ENCODE results near the gene TNFSF15. TPM values are rescaled to one million over a fixed set of nuclear protein-coding genes. Genes with fewer than 3 reads are reported as not detected.

Gene TNFSF15
- total RNA-seq, 1 donor from 2014 or later, result 1.3 TPM

DNA sequence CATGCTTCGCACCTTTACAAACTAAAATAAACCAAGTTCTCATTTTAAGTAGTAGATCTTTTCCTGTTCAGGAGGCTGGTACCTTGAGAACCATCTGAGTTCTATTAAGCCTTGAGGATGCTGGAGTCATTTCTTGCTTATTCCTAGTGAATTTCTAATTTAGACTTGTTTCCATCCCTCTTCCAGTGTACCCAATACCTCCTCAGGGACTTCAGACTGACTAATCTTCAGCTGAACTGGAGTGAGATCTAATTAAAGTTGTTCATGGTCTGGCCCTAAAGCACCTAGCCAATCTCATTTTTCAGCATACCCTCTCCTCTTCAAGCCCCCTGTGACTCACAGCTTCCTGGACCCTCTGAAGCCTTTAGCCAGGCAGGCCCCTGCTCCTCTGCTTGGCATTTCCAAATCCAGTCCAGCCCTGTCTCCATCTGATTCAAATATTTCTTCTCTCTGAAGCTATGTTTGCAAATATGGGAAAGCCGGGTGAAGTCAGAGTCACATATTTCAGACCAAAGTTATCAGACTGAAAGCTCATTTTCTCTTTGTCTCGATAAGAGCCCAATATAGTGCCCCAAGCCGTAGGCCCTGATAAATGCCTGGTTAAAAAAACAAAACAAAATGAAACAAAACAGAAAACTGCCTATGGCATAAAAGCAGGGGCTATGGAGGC is 19.4 kb upstream of the TNFSF15 start:
- no peak for DNase-seq (ENCODE audit: low read depth)

DNA sequence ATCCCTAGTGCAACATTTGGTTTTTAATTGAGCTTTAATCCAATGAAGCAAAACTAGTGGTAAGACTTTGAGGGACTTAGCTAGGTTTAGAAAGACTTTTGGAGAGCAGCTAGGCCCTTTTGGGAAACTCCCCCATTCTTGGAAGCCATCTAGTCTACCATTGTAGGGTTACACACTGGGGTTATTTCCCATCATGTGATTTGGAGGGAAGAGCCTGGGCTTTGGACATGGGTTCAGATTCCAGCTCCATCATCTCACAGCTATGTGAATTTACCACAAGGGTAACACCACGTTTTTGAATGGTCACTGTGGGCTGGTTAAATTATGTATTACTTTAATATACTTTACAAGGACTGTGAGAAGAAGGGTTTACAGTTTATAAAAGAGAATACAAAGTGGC is 18.3 kb upstream of the TNFSF15 start:
- DNase-seq (ENCODE audit: low read depth), result peak; percentile 61

DNA sequence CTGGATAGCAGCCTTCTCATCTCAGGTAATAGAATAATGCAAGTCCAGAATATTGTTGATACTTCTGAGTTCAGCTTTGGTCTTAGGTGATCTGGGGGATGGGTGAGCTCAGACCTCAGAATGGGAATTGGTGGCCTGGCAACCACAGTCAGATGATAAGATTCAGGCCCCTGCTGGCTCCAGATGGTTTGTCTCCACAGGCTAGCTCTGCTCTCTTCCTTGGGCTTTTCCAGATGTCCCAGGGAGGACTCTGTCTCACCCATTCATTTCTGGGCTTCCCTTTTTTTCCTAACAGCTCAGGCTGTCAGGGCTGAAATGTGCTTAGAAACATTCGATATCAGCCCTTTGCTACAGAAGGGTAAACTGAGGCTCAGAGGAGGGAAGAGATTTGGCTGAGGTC is 17.6 kb upstream of the TNFSF15 start:
- no peak for DNase-seq (ENCODE audit: low read depth)

DNA sequence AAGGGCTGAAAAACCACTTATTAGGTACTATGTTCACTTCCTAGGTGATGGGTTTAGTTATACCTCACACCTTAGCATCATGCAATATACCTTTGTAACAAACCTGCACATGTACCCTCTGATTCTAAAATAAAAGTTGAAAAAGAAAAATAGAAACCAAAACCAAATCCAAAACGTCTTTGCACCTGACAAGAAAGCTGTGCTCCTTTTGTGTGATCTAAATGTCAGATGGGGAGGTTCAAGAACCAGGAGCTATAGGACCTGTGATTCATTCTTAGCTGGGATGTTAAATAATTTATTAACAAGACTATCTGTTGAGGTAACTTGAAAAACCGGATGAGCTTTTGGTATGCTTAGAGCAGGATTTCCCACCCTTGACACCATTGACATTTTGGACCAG is 16.9 kb upstream of the TNFSF15 start:
- DNase-seq (ENCODE audit: low read depth), result no peak

DNA sequence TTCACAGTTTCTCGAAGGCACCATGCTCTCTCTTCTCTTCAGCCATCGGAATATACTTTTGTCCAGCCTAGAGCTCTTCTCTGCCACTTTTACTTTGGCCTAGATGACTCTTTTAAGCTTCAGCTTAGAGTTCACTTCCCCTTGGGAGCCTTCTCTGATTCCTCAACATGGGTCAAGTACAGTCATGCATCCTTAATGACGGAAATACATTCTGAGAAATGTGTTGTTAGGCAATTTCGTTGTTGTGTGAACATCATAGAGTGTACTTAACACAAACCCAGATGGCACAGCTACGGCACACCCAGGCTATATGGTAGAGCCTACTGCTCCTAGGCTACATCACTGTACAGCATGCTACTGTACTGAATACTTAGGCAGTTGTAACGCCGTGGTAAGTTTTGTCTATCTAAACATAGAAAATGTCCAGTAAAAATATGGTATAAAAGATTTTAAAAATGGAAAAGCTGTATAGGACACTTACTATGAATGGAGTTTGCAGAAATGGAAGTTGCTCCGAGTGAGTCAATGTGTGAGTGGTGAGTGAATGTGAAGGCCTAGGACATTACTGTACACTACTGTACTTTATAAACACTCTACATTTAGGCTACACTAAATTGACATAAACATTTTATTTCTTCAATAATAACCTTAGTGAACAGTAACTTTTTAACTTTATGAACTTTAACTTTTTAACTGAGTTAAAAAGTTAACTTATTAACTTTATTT is 15.1 kb upstream of the TNFSF15 start:
- DNase-seq (ENCODE audit: low read depth), result peak; percentile 63

DNA sequence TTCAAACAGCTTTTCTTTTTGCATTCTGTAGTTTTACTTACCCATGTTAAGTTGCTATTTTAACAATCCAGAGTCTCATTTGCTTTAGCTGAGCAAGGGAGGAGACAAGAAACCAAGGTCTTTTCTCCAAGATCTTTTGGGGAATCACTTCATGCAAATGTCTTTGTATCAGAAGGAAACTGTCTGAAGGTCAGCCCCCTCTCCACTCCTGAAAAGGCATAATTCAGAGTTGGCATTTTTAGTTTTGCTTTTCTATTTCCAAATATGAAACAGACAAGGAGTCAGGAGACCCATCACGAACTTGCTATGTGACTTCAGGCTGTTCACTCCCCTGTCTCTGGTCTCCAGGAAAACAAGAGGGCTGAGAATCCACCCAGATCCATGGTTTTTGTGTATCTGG is 12.3 kb upstream of the TNFSF15 start:
- no peak for DNase-seq (ENCODE audit: low read depth)

DNA sequence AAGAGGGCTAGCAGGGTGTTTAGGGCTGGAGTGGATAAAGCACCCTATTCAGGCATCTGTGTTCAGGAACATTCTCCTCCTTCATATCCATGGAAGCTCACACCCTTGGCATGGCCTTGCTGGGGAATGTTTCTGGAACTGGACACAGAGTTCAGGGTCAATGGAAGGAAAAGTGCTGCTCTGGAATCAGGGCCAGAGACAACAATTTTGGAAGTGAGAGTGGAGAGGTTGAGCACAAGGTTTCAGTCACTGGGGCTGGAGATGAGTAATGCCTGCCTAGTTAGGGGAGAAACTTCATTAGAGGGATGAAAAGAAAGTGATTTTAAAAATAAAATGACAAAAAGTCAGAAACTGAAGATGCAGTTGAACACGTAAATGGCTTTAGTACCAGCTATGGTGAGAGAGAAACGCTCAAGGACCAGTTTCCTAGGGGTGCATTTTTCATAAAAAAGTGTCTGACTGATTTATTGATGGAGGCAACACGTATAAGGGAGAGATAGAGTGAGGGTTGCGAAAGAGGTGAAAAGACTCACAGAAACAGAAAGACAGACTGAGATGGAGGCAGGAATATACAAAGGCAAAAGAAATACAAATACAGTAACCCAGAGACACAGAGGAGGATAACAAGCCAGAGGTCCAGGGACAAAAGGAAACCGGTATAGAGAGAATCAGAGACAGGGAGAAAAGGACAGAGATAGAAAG is 8.0 kb upstream of the TNFSF15 start:
- no peak for DNase-seq (ENCODE audit: low read depth)

DNA sequence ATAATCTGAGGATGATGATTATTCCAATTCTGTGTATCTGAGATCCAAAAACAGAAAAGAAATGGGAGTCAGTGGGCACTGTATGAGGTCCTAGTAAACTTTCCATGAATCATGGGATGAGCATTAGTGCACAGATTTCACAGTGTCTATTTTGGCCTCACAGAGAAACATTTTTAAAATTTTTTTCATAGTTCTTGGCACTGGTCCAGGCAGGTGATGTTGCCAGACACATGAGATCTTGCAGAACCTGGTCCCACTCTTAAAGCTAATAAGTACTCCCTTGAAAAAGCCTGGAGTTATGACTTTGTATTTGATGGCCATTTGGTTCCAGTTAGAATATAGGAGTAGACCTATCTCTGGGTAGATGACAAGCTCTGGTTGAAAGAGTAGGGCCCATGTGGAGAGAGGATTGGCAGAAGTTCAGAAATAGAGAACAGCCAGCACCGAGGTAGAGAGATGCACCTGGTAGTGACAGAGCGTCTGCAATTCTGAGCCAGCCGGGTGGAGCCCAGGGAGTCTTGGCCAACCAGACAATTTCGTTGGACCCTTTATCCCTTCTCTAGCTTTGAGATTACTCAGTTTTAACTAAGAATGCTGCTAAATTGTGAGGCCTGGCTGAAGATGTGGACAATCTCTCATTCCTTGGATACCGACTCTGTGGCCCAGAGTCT is 6.3 kb upstream of the TNFSF15 start:
- no peak for DNase-seq (ENCODE audit: low read depth)

DNA sequence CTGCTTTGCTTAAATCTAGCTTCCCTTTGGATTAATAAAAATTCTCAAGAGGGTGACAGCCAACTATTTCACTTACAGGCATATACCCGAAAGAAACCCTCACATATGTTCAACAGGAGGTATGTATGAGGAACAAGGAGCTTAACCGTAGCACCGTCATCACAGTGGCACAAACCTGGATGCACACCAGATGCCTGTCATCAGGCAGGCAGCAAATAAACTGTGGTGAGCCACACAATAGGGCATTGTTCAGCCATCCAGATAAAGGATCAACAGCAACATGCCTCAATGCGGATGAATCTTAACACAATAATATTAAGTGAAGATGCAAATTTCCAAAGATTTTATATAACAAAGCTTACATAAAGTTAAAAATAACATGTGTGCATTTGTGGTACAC is 5.5 kb upstream of the TNFSF15 start:
- DNase-seq (ENCODE audit: low read depth), result peak; percentile 62

DNA sequence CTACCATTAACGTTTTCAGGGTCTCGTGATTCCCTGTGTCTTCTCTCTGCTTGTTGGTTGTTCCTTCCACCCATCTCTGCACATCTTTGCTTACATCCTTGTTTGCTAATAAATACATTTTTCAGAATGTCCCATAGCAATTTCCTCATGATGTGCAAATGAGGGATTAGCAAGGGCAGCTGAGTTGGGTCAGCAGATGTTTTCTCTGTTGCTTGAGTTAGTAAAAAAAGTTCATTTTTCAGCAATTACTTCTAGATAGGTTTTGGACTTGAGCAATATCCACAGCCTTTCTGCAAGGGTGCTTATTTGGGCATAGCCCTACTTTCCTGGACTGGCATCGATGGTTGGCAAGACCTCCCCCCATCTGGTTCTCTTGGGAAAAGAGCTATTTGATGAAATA is 4.8 kb upstream of the TNFSF15 start:
- DNase-seq (ENCODE audit: low read depth), result no peak

DNA sequence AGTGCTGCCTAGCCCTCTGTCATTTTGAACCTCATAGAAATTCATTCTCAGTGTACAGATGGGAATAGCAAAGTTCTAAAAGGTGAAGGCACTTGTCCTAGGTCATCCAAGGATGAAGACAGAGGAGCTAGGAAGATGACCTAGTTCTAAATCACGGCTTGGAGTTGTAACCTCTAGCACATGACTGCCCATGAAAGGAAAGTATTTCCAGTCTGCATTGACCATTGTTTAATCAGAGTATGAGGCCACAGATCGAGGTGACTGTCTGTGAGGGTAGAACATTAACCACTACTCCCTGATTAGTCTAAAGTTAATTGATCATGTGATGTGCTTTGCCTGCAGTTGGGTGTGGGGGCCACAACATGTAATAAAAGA is 674 bp upstream of the TNFSF15 start:
- peak; percentile 79 for DNase-seq (ENCODE audit: low read depth)

DNA sequence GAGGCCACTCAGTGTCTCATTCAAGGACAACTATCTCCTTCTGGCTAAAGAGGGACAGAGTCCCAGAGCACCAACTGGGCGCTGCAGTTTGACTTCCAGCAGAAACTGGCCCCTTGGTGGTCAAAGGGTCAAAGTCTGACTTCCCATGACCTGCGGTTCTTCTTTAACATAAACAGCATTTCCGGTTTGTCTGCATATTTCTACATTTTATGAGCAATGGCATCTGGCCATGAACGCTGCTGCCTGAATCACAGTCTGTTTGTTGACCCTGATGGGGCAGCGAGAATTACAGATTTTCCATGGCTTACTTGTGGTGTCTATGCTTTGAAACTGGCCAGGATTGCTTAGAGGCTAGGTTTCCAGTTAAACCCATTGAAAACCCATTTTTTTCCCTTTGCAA is 1.3 kb downstream of the TNFSF15 start:
- peak; percentile 70 for DNase-seq (ENCODE audit: low read depth)

DNA sequence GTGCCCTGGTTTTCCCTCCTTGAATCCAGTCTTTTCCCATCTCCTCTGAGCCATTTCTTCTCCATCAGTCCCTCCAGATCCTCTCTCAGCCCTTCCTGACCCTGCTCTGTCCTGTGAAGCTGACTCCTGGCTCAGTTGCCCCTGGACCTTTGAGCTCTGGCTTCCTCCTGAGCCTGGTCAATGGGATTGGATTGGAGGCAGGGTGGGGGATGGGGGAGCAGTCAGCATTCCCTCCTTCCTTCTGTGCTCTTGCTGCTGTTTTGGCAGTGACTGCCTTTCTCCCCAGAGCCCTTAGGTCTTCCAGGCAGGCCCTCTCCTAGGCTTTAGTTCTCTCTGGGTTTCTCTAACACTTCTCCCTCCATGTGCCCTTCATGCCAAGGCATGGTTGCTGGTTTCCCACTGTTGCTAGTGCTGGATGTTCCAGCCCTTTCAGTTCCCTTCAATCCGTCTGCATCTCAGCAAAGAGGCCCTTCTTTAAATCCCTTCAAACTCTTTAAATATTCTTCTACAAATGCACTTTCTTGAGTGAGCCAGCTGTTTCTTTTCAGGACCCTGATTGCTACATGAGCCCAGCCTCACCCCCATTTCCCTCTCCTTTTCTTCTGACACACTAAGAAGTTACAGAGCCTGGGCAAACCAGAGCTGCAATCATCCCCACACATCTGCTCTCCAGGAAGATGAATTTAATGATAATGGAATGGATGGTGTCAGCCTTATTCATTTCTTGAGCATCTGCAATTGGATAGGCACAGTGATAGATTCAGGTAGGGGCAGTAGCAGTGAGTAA is 2.2 kb downstream of the TNFSF15 start:
- no peak for DNase-seq (ENCODE audit: low read depth)

DNA sequence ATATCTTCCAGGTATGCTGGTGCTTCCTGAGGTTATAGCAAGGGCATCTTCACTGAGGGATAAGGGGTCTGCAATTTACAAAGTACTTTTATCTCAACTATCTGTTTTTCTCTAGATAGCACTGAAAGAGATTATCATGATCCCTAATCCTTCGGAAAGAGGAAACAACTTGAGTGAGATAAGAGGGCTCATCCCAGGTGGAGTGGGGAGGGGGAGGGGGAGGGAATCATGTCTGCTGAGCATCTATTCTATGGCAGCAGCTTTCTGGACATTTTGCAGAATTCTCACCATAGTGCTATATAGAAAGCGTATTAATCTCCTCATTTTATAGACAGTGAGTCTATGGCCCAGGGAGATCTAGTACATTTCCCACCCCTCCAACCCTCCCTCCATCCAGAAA is 5.9 kb downstream of the TNFSF15 start:
- DNase-seq (ENCODE audit: low read depth), result no peak

DNA sequence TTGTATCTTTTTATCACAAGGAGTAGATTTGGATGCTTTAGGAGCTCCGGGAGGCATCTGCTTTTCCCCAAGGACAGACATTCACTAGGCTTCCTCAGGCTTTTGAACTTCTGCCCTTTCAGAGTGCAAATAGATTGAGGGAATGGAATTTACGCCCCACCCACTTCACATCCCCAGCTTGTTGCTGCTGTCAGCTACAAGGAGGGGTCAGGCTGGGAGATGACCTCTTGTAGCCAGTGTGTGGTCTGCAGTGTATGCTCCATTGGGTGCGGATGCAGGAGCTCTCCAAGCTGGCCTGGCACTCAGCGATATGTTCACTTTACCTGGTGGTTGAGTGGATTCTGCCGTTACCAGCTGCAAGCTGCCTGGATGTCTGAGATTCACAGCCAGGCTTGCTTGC is 6.4 kb downstream of the TNFSF15 start:
- peak; percentile 61 for DNase-seq (ENCODE audit: low read depth)

DNA sequence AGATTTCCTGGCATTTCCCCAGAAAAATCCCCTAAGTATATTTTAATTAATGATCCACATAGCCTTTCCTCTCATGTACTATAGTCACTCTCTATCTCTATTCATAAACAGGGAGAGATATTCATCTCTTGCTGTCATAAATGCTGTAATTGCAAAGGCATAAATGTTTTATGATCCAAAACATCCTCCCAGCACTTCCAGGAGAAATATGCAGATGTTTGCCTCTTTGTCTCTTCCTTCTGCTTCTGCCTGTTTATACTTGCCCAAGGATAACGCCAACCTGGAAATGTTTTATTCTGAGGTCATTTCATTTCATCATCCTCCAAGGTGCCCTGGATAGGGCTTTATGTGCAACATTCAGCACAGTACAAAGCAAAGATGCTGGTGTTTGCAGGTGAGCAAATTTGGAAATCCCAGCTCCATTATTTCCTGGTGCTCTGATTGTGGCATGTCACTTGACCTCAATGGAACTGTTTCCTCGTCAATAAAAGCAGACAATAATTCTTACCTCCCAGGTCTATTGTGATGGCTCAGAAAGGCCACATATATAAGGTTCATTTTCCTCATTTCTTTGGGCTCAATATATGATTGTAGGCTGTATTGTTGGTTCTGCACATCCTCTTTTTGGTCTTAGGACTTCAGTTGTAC is 6.9 kb downstream of the TNFSF15 start:
- DNase-seq (ENCODE audit: low read depth), result no peak

DNA sequence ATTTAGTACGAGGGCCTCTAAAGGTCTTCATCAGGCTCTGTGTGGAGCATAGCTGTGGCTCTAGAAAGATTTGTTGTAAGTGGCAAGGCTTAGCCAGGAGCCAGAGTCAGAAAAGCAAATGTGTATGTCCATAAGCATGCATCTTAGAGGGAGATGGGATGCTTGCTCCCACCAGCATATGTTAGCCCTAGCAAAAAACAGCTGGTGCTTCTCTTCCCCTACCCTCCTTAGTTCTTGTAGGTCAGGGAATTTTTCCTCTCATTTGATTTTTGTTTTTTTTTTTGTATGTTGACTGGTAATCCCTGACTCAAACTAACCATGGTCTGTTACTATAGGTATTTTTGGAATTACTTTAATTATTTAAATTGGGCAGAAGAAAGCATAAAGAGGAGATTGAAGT is 7.7 kb downstream of the TNFSF15 start:
- DNase-seq (ENCODE audit: low read depth), result no peak

DNA sequence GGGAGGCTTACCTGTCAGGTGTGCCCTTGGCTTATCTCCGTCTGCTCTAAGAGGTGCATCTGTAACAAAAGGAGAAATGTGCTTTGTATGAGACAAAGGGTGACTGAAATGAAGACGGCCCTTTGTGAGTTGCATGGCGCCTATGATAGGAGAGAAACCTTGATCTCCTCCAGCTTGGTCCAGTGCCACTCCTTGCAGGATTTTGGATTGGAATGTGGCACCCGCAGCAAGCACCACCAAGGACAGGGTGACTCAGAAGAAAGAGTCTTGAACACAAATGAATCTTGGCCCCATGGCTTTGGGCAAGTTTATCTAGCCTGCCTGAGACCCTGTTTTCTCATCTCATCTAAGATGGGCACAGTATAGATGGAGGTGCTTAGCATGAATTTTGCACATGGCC is 13.4 kb downstream of the TNFSF15 start:
- no peak for DNase-seq (ENCODE audit: low read depth)

DNA sequence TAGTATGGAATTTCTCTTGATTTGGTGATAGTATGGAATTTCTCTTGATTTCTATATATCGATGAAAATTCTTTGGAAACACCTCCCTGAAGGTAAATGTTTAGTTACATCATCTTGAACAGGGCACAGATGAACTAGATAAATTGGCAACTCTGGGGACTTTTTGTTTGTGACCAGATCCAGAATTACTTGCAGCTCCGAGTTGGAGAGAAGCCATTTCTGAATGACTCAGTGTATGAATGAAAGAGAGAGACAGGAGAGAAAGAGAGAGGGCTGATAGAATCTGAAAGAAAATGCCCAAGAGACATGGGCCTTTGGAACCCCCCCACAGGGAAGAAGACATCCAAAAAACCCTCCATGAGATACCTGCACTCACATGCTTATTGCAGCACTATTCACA is 14.1 kb downstream of the TNFSF15 start:
- DNase-seq (ENCODE audit: low read depth), result no peak

DNA sequence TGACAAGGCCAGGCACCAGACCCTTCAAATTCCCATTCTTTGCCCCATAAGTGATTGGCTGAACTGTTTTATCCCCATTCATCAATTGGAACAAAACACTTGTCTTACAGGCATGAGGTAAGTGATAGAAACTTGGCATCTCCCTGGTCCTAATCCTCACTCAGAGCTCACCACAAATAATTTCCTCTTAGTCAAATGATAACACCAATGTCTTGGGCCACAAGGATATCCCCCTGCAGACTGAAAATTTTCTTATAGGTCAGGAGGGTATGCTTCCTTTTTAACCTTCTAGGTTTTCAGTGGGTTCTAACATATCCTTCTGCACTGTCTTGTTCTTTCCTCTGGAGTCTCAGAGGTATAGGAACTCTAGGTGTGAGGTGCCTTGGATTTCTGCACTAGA is 14.5 kb downstream of the TNFSF15 start:
- DNase-seq (ENCODE audit: low read depth), result no peak

DNA sequence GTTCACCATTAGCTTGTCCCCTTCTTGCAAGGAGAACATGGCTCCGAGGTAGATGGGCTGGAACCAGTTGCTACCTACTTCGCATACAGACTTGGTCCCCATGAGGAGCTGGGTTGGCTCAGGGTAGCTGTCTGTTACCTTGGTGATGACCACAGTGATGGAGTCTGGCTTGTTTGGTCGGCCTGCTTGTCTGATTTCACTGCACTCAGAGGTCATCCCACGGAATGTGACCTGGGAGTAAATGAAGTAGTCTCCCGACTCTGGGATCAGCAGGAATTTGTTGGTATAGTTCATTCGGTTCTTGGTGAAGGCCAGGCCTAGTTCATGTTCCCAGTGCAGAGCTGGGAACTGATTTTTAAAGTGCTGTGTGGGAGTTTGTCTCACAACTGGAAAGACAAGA is 15.3 kb downstream of the TNFSF15 start:
- DNase-seq (ENCODE audit: low read depth), result peak; percentile 84
